ENCODE data around the gene LMO4.

LMO4 gene

GRCh38 chr1:87328272-87329050 lies at the start of gene LMO4:
TSS of gene LMO4 (plus strand) at chr1:87328880. CDS start at chr1:87332016, 3,136 bp downstream.
- DNase-seq: peak; percentile 98

- no peak for DNase-seq
Observed at GRCh38 chr1:87279536-87279875, 49.2 kb upstream of the LMO4 start.

GRCh38 chr1:87279966-87280535 lies 48.6 kb upstream of the LMO4 start:
- peak; percentile 18 for DNase-seq

- no peak for DNase-seq
Observed at GRCh38 chr1:87284456-87285240, 44.0 kb upstream of the LMO4 start.

GRCh38 chr1:87291107-87291506 lies 37.6 kb upstream of the LMO4 start:
- DNase-seq: no peak

GRCh38 chr1:87292684-87293493 lies 35.8 kb upstream of the LMO4 start:
- DNase-seq: peak; percentile 81

- DNase-seq: no peak
Observed at GRCh38 chr1:87294633-87295032, 34.0 kb upstream of the LMO4 start.

- DNase-seq: no peak
Observed at GRCh38 chr1:87295445-87296110, 33.1 kb upstream of the LMO4 start.

- peak; percentile 66 for DNase-seq
Observed at GRCh38 chr1:87296206-87296605, 32.5 kb upstream of the LMO4 start.

- peak; percentile 16 for DNase-seq
Observed at GRCh38 chr1:87299661-87300060, 29.0 kb upstream of the LMO4 start.

GRCh38 chr1:87300628-87301027 lies 28.1 kb upstream of the LMO4 start:
- no peak for DNase-seq

GRCh38 chr1:87305151-87305550 lies 23.5 kb upstream of the LMO4 start:
- peak; percentile 38 for DNase-seq

- no peak for DNase-seq
Observed at GRCh38 chr1:87305762-87306161, 22.9 kb upstream of the LMO4 start.

GRCh38 chr1:87307306-87307705 lies 21.4 kb upstream of the LMO4 start:
- DNase-seq: no peak

- no peak for DNase-seq
Observed at GRCh38 chr1:87307931-87308330, 20.7 kb upstream of the LMO4 start.

- DNase-seq: peak; percentile 51
Observed at GRCh38 chr1:87314091-87314490, 14.6 kb upstream of the LMO4 start.

GRCh38 chr1:87318056-87318650 lies 10.5 kb upstream of the LMO4 start:
- DNase-seq: no peak

- no peak for DNase-seq
Observed at GRCh38 chr1:87318806-87319205, 9.9 kb upstream of the LMO4 start.

- DNase-seq: peak; percentile 48
Observed at GRCh38 chr1:87325982-87326738, 2.5 kb upstream of the LMO4 start.

- DNase-seq: no peak
Observed at GRCh38 chr1:87327376-87328271, 1.1 kb upstream of the LMO4 start.

All from suppressor macrophage treated with lipopolysaccharide for 4 hours (primary cell).